CD14-positive monocyte (primary cell): ENCODE data around the gene POU2F2. TPM values are rescaled to one million over a fixed set of nuclear protein-coding genes. Genes with fewer than 3 reads are reported as not detected.

Experiments used
- DNase-seq, 3 donors: peaks; one replicate each; pipeline ENCODE4 v3.0.0-alpha.2; 2011 to 2022
- H2AFZ ChIP-seq: 2 replicates; pipeline ENCODE4 v1.6.0; 2012; ENCODE audit warnings: mild to moderate bottlenecking, low read depth, low read length, inconsistent platforms; ENCODE audit not compliant: insufficient read depth, poor library complexity, severe bottlenecking
- H3K27ac ChIP-seq, 2 donors: 1 replicate in 1 of 2; 2 replicates in 1 of 2; pipeline ENCODE4 v1.5.1; 2012 to 2013; ENCODE audit warnings: low read length in 2 of 2, control low read depth in 1 of 2, inconsistent platforms in 1 of 2, low read depth in 1 of 2, mild to moderate bottlenecking in 1 of 2
- H3K27me3 ChIP-seq, 2 donors: one replicate each; pipeline versions ENCODE4 v1.6.0 to v1.6.1; 2011 to 2013; ENCODE audit warnings: low read length in 2 of 2; ENCODE audit not compliant: control insufficient read depth in 2 of 2, insufficient read depth in 2 of 2
- H3K36me3 ChIP-seq, 2 donors: replicated peaks in 1 of 2; 1 replicate in 1 of 2; 2 replicates in 1 of 2; pipeline versions ENCODE4 v1.5.1 to v1.6.1; 2012 to 2013; ENCODE audit warnings: low read length in 2 of 2, control low read depth in 1 of 2, inconsistent platforms in 1 of 2, mild to moderate bottlenecking in 1 of 2; ENCODE audit not compliant: insufficient read depth in 2 of 2, control insufficient read depth in 1 of 2
- H3K4me1 ChIP-seq, 2 donors: 1 replicate in 1 of 2; 2 replicates in 1 of 2; pipeline versions ENCODE4 v1.5.1 to v1.6.1; 2012 to 2013; ENCODE audit warnings: low read length in 2 of 2, control low read depth in 1 of 2, inconsistent platforms in 1 of 2, mild to moderate bottlenecking in 1 of 2, moderate library complexity in 1 of 2; ENCODE audit not compliant: insufficient read depth in 2 of 2, control insufficient read depth in 1 of 2
- H3K4me2 ChIP-seq: replicated peaks from 2 replicates; pipeline ENCODE3; 2012; ENCODE audit warnings: low read length, moderate library complexity, mild to moderate bottlenecking; ENCODE audit not compliant: poor library complexity, severe bottlenecking; ENCODE audit errors: extremely low read depth
- H3K4me3 ChIP-seq, 3 experiments: fragments of 200-600 bp in 1 of 3; sonication (generic) in 1 of 3; replicated peaks in 1 of 3; 1 replicate in 2 of 3; 2 replicates in 1 of 3; pipeline ENCODE4 v1.5.1; 2011 to 2013; ENCODE audit warnings: low read length in 3 of 3, mild to moderate bottlenecking in 3 of 3, control low read depth in 2 of 3, low read depth in 2 of 3, inconsistent platforms in 1 of 3, moderate library complexity in 1 of 3
- H3K79me2 ChIP-seq: 2 replicates; pipeline ENCODE4 v1.6.0; 2012; ENCODE audit warnings: mild to moderate bottlenecking, control low read depth, inconsistent platforms, low read length, moderate library complexity; ENCODE audit not compliant: insufficient read depth
- H3K9ac ChIP-seq: 2 replicates; pipeline ENCODE4 v1.6.0; 2017; ENCODE audit warnings: low read length, mild to moderate bottlenecking; ENCODE audit not compliant: insufficient read depth, poor library complexity, severe bottlenecking
- H3K9me3 ChIP-seq, 2 donors: replicated peaks in 1 of 2; 1 replicate in 1 of 2; 2 replicates in 1 of 2; pipeline versions ENCODE4 v1.5.1 to v1.6.1; 2012 to 2013; ENCODE audit warnings: low read length in 2 of 2, control low read depth in 1 of 2; ENCODE audit not compliant: control insufficient read depth in 1 of 2, insufficient read depth in 1 of 2
- H4K20me1 ChIP-seq: 2 replicates; pipeline ENCODE4 v1.6.0; 2012; ENCODE audit warnings: mild to moderate bottlenecking, low read length, control low read depth, moderate library complexity; ENCODE audit not compliant: insufficient read depth
- H3K27ac Mint-ChIP-seq, 7 donors: one replicate each; pipeline ENCODE4 v1.8.0; 2020; ENCODE audit warnings: mild to moderate bottlenecking in 7 of 7, mixed read lengths in 7 of 7, moderate library complexity in 6 of 7, inconsistent platforms in 2 of 7
- H3K27me3 Mint-ChIP-seq, 3 donors: one replicate each; pipeline ENCODE4 v1.8.0; 2021 to 2022; ENCODE audit warnings: low read depth in 3 of 3, mild to moderate bottlenecking in 3 of 3, mixed read lengths in 3 of 3, moderate library complexity in 3 of 3, inconsistent platforms in 1 of 3
- H3K36me3 Mint-ChIP-seq, 2 donors: one replicate each; pipeline ENCODE4 v1.8.0; 2020; ENCODE audit warnings: mixed read lengths in 2 of 2, inconsistent platforms in 1 of 2, mild to moderate bottlenecking in 1 of 2
- H3K4me1 Mint-ChIP-seq: one replicate; pipeline ENCODE4 v1.8.0; 2020; ENCODE audit warnings: mild to moderate bottlenecking, mixed read lengths
- H3K4me3 Mint-ChIP-seq, 2 donors: one replicate each; pipeline ENCODE4 v1.8.0; 2020; ENCODE audit warnings: mild to moderate bottlenecking in 2 of 2, mixed read lengths in 2 of 2, moderate library complexity in 1 of 2
- H3K9me3 Mint-ChIP-seq, 7 donors: one replicate each; pipeline ENCODE4 v1.8.0; 2020 to 2022; ENCODE audit warnings: mixed read lengths in 7 of 7, mild to moderate bottlenecking in 6 of 7, moderate library complexity in 6 of 7, inconsistent platforms in 2 of 7
- CTCF ChIP-seq: fragments of 200-600 bp; IDR thresholded peaks from one replicate; pipeline ENCODE4 v1.8.0; 2022; ENCODE audit warnings: antibody characterized with exemption, mild to moderate bottlenecking
- WGBS: methylation state at CpG from one replicate; pipeline ENCODE4 v1.1.5; 2013; ENCODE audit warnings: missing lambda C conversion rate; ENCODE audit not compliant: insufficient coverage; 5-methylcytosine and 5-hydroxymethylcytosine counted together
- intact Hi-C, 2 donors: fragments of 100-400 bp; cut with micrococcal nuclease; formaldehyde crosslinking; loops; one replicate each; pipeline versions ENCODE4 v1.15.0 to v1.15.1; 2023
- polyA plus RNA-seq, 3 donors: library from polyadenylated mRNA; depleted of rRNA in 1 of 3; unstranded in 2 of 3; stranded (reverse) in 1 of 3; fragments of 300-500 nt in 2 of 3; fragments of >200 nt in 1 of 3; fragmentation: Illumina TruSeq in 2 of 3; gene quantifications; 1 replicate in 2 of 3; 2 replicates in 1 of 3; pipeline ENCODE4 v1.2.3, GENCODE V29; 2012 to 2021

Gene POU2F2
- polyA plus RNA-seq, 3 donors = 20.0 to 147 (median 28.2) TPM

GRCh38 chr19:42125536-42125935 is 6.7 kb downstream of the POU2F2 start:
- Histone ChIP-seq H3K27ac (no peak overlapping the region), H3K36me3 (peaks cover 4 to 38% of the 10 kb centered on the region in 2 donors), H3K4me3 (no peak overlapping the region), H3K9me3 (no peaks in the 10 kb centered on the region), H3K4me1 (peaks cover 98 to 100% of the 10 kb centered on the region in 2 donors), H3K9ac (no peak overlapping the region), H4K20me1 (peaks cover 59% of the 10 kb centered on the region), H3K4me2 (no peak overlapping the region), H3K79me2 (peaks cover 87% of the 10 kb centered on the region), H2AFZ (no peak overlapping the region), H3K27me3 (no peaks in the 10 kb centered on the region)
- no peaks in the 10 kb centered on the region for H3K9me3 Mint-ChIP-seq
- H3K36me3 Mint-ChIP-seq = peaks cover 46 to 72% of the 10 kb centered on the region in 2 donors
- H3K27me3 Mint-ChIP-seq = peaks cover 0 to 5% (median 2%) of the 10 kb centered on the region in 3 donors
- H3K4me3 Mint-ChIP-seq = no peak overlapping the region
- intact Hi-C loops = loop anchor here in 1 of 2 donors (10.0 kb wide), 1 partner anchor 269 kb away; the partner anchor contains the start of gene CNFN
- peak overlapping the region in 5 of 7 donors; percentile 18 to 76 (median 46) for H3K27ac Mint-ChIP-seq
- TF ChIP-seq CTCF = no peak
- DNase-seq = no peak
- 100% methylated on average over 5 of the region's 6 CpGs for WGBS
- peaks cover 93% of the 10 kb centered on the region for H3K4me1 Mint-ChIP-seq

- Mint-ChIP-seq H3K4me1 (peaks cover 92% of the 10 kb centered on the region), H3K27ac (no peak overlapping the region), H3K27me3 (peaks cover 0 to 5% (median 2%) of the 10 kb centered on the region in 3 donors), H3K4me3 (no peak overlapping the region), H3K9me3 (no peaks in the 10 kb centered on the region), H3K36me3 (peaks cover 46 to 83% of the 10 kb centered on the region in 2 donors)
- H3K27ac ChIP-seq = no peak overlapping the region
- intact Hi-C loops = loop anchor here in 1 of 2 donors (10.0 kb wide), 1 partner anchor 270 kb away; the partner anchor contains the start of gene CNFN
- H3K4me3 ChIP-seq = no peak overlapping the region
- no peaks in the 10 kb centered on the region for H3K9me3 ChIP-seq
- H3K4me2 ChIP-seq = no peak overlapping the region
- no peaks in the 10 kb centered on the region for H3K27me3 ChIP-seq
- DNase-seq = no peak
- peaks cover 4 to 47% of the 10 kb centered on the region in 2 donors for H3K36me3 ChIP-seq
- peaks cover 76% of the 10 kb centered on the region for H3K79me2 ChIP-seq
- H3K4me1 ChIP-seq = peaks cover 95 to 98% of the 10 kb centered on the region in 2 donors
- TF ChIP-seq CTCF = no peak
- 93% methylated on average over 2 of the region's 5 CpGs for WGBS
- no peak overlapping the region for H3K9ac ChIP-seq
- H4K20me1 ChIP-seq = peaks cover 49% of the 10 kb centered on the region
- no peak overlapping the region for H2AFZ ChIP-seq
Observed at GRCh38 chr19:42124386-42124901, 7.8 kb downstream of the POU2F2 start.
